DND-41 (cell line): ENCODE measurements around the gene SEC11C.

Experiments used
- ATAC-seq: fragments of 200-7000 bp; cut with Tn5 transposase; 3 replicates; pipeline ENCODE4 v1.9.1; 2021; ENCODE audit warnings: low read depth; ENCODE audit not compliant: insufficient read depth
- DNase-seq: peaks from one replicate; pipeline ENCODE4 v3.0.0-alpha.2; 2020
- H2AFZ ChIP-seq: 2 replicates; pipeline ENCODE4 v1.6.0; 2012; ENCODE audit warnings: low read depth, low read length
- H3K27ac ChIP-seq: 2 replicates; pipeline ENCODE4 v1.5.1; 2012; ENCODE audit warnings: low read length, inconsistent platforms
- H3K27me3 ChIP-seq: fragments of 200-600 bp; sonication (generic); 2 replicates; pipeline ENCODE4 v1.6.0; 2012; ENCODE audit warnings: low read length, mild to moderate bottlenecking, inconsistent platforms; ENCODE audit not compliant: insufficient read depth, poor library complexity
- H3K36me3 ChIP-seq: 2 replicates; pipeline ENCODE4 v1.5.1; 2012; ENCODE audit warnings: low read length, inconsistent platforms; ENCODE audit not compliant: insufficient read depth
- H3K4me1 ChIP-seq: 2 replicates; pipeline ENCODE4 v1.5.1; 2012; ENCODE audit warnings: mild to moderate bottlenecking, low read length; ENCODE audit not compliant: insufficient read depth
- H3K4me2 ChIP-seq: 2 replicates; pipeline ENCODE4 v1.6.0; 2012; ENCODE audit warnings: mild to moderate bottlenecking, moderate library complexity, low read length, inconsistent platforms; ENCODE audit not compliant: insufficient read depth
- H3K4me3 ChIP-seq, 2 experiments: fragments of 200-600 bp in 1 of 2; shearing (Covaris generic) in 1 of 2; 2 replicates each; pipeline ENCODE4 v1.5.1; 2012 to 2016; ENCODE audit warnings: inconsistent platforms in 2 of 2, low read length in 2 of 2, mild to moderate bottlenecking in 2 of 2, low read depth in 1 of 2, moderate library complexity in 1 of 2
- H3K79me2 ChIP-seq: 2 replicates; pipeline ENCODE4 v1.6.0; 2012; ENCODE audit warnings: low read length, inconsistent platforms; ENCODE audit not compliant: insufficient read depth
- H3K9ac ChIP-seq: 2 replicates; pipeline ENCODE4 v1.6.0; 2012; ENCODE audit warnings: low read depth, mild to moderate bottlenecking, inconsistent platforms, low read length, moderate library complexity
- H3K9me3 ChIP-seq: 2 replicates; pipeline ENCODE4 v1.5.1; 2012; ENCODE audit warnings: low read length, moderate library complexity, mild to moderate bottlenecking, inconsistent platforms; ENCODE audit not compliant: insufficient read depth, severe bottlenecking
- H4K20me1 ChIP-seq: 2 replicates; pipeline ENCODE4 v1.6.0; 2012; ENCODE audit warnings: low read length; ENCODE audit not compliant: insufficient read depth
- CTCF ChIP-seq: IDR thresholded peaks from 2 replicates; pipeline ENCODE4 v1.5.1; 2012; ENCODE audit warnings: borderline replicate concordance, low read length, moderate library complexity, mild to moderate bottlenecking; ENCODE audit not compliant: poor library complexity, severe bottlenecking; ENCODE audit errors: extremely low read depth
- EZH2 ChIP-seq: IDR thresholded peaks from 3 replicates; pipeline ENCODE4 v1.6.1; 2012; ENCODE audit warnings: borderline replicate concordance, low read depth, mild to moderate bottlenecking, moderate library complexity, low read length, inconsistent platforms; ENCODE audit not compliant: severe bottlenecking

The SEC11C gene

DNA sequence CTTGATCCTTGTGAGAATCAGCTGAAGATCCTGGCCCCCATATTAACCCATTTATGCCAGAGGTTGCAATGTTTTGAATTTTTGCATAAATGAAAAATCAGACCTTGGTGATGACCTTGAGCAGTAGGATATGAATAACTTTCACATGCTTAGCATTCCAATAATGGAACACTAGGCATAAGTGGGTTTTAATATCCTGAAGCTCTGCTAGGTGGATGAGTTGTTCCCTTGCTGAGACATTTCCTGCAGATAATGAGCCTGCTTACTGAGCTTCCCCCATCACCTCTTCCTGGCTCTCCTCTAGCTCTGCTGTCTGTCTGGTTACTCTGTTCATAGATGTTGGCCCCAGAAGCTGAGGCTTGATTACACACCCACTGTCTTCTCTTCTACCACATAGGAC lies 25.5 kb upstream of the SEC11C start:
- Histone ChIP-seq H2AFZ (no peak overlapping the region), H3K4me3 (no peak overlapping the region), H3K36me3 (no peaks in the 10 kb centered on the region), H3K4me1 (no peaks in the 10 kb centered on the region), H3K9ac (no peak overlapping the region), H3K4me2 (no peak overlapping the region), H3K27ac (no peak overlapping the region), H4K20me1 (no peaks in the 10 kb centered on the region), H3K79me2 (no peaks in the 10 kb centered on the region), H3K9me3 (no peaks in the 10 kb centered on the region), H3K27me3 (no peaks in the 10 kb centered on the region)
- DNase-seq, result no peak
- no peak for ATAC-seq
- TF ChIP-seq EZH2 (no peak), CTCF (no peak)

DNA sequence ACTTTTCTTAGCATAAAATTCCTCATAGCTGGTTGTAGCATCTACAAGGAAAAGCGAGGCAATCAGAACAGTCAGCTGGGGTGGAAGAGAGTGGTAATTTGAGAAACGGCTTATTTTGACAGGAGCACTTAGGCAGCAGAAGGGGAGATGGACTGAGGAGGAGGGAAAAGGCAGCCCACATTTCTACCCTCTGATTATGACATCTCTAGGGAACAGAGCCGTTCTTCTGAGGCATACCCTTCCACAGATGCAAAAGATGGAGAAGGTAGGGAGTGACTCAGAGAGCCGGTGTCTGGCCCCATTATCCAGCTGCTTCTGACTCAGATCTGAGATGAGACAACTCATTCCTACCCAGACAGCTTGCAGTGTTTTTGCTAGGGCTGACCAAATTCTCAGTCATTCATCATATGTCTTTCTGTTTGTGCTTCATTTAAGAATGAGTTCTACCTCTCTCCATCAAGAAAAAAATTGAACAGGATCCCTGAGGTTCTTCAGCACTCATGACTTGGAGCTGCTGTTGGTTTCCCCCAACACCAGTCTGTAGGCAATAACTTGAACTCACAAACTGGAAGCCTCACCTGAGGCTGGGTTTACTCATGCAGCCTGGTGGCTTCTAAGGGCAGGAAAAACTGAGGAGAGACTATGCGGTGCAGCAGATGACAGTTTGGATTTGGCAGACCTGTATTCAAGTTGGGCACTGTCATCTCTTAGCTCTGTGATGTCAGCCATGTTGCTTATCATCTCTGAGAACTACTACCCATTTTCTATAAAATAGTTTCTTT lies 15.9 kb upstream of the SEC11C start:
- Histone ChIP-seq H4K20me1 (no peaks in the 10 kb centered on the region), H3K4me1 (no peaks in the 10 kb centered on the region), H3K79me2 (no peaks in the 10 kb centered on the region), H3K4me3 (no peak overlapping the region), H3K9me3 (no peaks in the 10 kb centered on the region), H3K9ac (no peak overlapping the region), H3K36me3 (no peaks in the 10 kb centered on the region), H3K27me3 (peaks cover 17% of the 10 kb centered on the region), H3K4me2 (no peak overlapping the region), H3K27ac (no peak overlapping the region), H2AFZ (no peak overlapping the region)
- no peak for TF ChIP-seq CTCF
- no peak for TF ChIP-seq EZH2
- no peak for DNase-seq
- no peak for ATAC-seq

DNA sequence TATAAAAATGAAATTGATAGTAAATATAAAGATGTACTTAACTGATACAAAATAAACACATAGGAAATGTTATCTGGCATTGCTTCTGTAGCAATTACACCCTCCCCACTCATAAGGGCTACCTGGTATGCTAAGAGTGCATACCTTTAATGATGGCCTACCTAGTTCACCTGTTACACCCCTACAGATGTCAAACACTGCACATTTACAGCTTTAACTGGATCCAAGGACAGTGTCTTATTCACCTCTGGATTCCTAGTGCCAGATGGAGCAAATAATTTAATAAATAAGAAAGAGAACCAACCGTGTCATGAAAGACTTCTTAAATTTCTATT lies 15.3 kb upstream of the SEC11C start:
- H3K4me2 ChIP-seq, result no peak overlapping the region
- ATAC-seq, result no peak
- TF ChIP-seq EZH2, result no peak
- TF ChIP-seq CTCF, result no peak

DNA sequence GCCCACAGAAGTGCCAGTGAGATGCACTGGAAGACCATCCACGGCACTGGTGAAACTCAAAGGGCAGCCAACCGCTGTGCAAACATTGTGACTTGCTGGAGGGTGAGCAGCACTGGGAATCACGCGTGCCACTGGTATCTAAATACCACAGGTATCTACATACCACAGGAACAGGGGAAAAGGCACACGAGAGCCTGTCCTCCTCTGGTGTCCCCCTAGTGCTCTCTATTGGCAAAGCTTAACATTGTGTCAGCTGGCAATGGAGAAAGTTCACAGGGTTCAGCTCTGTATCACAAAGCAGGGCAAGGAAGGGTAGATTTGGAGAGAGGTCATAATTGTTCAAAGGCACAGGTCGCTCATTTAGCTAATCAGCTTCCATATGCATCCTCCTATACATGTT lies 12.6 kb upstream of the SEC11C start:
- Histone ChIP-seq H3K27ac (no peak overlapping the region), H3K4me1 (no peaks in the 10 kb centered on the region), H3K9me3 (no peaks in the 10 kb centered on the region), H3K4me2 (no peak overlapping the region), H3K4me3 (no peak overlapping the region), H3K79me2 (no peaks in the 10 kb centered on the region), H2AFZ (no peak overlapping the region), H3K9ac (no peak overlapping the region), H4K20me1 (no peaks in the 10 kb centered on the region), H3K27me3 (peaks cover 21% of the 10 kb centered on the region), H3K36me3 (no peaks in the 10 kb centered on the region)
- TF ChIP-seq EZH2 (no peak), CTCF (no peak)
- ATAC-seq (no peak), DNase-seq (no peak)

More for the DNA sequence above, 15.3 kb upstream of the SEC11C start:
- no peak for DNase-seq
- H3K4me3 ChIP-seq, result no peak overlapping the region
- no peaks in the 10 kb centered on the region for H3K9me3 ChIP-seq
- H3K4me1 ChIP-seq, result no peaks in the 10 kb centered on the region
- no peaks in the 10 kb centered on the region for H4K20me1 ChIP-seq
- peaks cover 20% of the 10 kb centered on the region for H3K27me3 ChIP-seq
- H3K27ac ChIP-seq, result no peak overlapping the region
- H3K9ac ChIP-seq, result no peak overlapping the region
- no peaks in the 10 kb centered on the region for H3K36me3 ChIP-seq
- no peaks in the 10 kb centered on the region for H3K79me2 ChIP-seq
- H2AFZ ChIP-seq, result no peak overlapping the region
